Measurements from ENCODE around the gene WIZ.

The WIZ gene

DNA sequence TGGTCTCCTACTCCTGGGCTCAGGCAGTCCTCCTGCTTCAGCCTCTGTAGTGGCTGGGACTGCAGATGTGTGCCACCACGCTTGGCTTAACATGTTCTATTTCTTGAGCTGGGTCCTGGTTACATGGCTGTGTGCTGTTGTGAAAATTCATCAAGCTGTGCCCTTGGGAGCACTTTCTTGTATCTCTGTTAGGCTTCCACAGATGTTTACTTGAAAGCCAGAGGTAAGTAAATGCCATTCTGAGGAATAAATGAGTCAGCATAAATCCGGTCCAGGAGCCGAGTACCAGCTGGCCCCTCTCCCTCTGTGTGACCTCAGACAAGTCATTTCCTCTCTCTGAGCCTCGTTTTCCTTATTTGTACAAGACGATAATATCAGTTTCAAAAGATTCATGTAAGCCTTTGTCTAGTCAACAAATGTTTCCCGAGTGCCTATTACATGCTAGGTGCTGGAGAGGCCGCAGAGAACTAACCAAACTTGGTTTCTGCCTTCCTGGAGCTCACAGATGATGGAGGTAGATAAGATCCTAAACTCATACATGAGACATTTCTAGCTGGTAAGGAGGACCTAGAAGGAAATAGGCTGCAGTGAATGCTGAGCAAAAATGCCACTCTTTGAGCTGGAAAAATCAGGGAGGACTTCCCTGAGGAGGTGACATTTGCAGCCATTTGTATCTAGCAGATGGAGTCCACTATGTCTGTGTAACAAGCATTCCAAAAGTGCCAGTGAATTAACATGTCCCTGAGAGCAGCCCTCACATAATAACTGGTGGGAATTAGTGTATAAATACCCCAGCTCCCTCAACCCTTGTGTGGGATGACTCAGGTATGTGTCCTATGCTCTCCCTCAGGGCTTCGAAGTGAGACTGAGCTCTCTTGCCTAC, 17.3 kb upstream of the WIZ start:
- no peak for DNase-seq

DNA sequence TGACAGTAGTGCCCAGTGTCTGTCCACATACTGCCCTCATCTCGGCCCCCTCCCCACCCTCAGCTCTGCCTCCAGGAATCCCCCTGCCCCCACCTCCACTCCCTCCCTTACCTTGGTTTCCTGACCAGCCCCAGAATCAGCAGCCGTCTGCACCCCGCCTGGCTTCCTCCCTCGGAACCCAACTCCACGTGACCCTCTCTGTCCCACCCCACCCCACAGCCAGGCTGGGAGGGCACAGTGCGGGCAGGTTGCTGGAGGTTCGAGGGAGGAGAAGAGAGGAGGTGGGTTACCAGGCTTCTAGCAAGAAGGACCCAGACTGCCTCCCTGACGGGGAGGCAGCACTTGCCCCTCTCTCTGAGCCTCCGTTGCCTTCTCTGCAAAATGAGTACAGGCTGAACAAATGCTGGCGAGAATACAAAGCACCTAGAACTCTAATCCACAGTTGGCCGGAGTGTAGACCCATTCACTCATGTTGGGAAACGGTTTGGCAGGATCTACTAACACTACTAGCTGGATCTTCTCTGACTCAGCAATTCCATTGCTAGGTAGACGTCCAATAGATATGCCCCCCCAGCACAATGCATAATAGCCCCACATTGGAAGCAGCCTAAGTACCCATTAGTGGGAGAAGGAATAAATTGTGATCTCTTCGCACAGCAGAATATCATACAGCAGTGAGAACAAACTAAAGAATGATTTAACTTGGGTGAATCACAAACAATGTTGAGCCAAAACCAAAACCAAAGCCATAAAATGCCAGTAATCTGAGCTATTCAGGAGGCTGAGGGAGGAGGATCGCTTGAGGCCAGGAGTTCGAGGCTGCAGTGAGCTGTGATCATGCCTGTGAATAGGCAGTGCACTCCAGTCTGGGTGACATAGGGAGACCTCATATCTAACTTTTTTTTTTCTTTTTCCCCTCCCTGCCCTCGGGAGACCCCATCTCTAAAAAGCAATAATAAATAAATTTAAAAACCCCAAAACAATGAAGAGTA, 14.9 kb upstream of the WIZ start, which contains the start of gene RASAL3:
Gene RASAL3 (minus strand): TSS at position 151 of the 992 bp plus-strand sequence. CDS start 186 bp downstream, outside the sequence.
- DNase-seq = no peak

DNA sequence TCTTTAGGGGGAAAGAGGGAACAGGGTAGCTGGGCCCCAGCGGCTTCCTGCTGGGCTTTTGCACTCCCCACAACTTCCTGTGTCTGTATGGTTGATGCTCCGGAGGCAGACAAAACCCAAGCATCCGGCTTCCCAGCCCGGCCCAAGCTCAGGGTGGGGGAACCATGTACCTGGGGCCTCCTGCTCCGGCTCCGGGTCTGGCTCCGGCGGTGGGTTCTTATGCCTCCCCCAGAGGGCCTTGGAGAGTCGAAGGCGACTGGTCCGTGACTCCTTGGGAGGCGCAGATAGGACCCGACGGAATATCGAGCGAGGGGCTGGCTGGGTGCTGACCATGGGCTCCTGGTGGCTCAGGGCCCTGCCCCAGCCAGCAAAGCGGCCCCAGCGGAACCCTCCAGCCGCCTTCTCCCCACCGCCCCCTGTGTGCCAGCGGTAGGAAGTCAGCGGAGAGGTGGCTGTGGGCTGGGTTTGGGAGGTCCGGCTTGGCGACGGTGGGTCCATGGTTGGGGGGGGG, 14.2 kb upstream of the WIZ start:
- no peak for DNase-seq

DNA sequence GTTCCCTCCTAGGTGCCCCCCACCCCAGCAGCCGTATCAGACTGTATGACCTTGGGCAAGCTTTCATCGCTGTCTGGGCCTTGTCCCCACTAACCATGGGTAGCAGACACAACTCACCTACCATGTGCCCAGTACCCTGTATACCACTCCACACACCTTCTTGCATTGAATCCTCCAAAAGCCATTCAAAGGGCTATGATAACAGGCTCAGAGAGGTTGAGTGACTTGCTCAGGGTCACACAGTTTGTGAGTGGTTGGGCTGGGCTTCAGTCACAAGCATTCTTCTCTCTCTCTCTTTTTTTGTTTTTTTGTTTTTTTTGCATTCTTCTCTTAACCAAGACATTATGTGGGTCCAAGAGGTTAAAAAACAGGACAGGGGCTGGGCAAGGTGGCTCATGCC, 11.9 kb upstream of the WIZ start:
- DNase-seq = no peak

DNA sequence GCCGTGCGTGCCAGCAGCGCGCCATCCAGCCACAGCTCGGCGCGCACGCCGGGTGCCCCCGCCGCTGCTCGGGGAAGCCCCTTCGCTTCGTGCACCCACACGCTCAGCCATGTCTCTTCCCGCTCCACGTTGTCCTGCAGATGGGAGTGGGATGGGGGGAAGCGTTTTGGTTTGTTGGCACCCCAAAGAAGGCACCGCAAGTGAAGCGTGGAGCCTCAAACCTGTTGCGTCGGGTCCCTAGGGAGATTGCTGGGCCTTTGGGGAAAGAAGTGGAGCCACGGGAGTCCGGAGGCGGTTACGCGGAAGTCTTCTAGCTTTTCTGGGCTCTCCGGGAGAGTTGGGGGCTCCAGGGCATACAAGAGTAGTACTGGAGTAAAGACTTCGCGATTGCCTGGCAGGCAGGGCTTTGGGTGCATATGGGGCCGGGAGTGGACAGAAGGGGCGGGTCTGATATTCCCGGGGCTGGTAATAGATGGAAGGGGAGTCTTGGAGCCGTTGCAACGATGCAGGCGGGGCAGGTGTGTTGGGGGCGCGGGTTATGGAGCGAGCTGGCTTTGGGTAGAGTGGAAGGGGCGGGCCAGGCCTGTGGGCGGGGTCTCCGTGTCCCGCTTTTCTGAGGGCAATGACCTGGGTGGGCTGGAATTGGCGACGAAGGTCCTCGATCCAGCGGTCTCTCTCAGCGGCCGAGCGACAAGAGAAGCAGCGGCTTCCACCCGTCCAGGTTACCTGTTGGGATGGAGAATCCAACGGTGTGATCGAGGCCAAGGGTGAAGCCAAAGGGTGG, 8.1 kb upstream of the WIZ start:
- no peak for DNase-seq

DNA sequence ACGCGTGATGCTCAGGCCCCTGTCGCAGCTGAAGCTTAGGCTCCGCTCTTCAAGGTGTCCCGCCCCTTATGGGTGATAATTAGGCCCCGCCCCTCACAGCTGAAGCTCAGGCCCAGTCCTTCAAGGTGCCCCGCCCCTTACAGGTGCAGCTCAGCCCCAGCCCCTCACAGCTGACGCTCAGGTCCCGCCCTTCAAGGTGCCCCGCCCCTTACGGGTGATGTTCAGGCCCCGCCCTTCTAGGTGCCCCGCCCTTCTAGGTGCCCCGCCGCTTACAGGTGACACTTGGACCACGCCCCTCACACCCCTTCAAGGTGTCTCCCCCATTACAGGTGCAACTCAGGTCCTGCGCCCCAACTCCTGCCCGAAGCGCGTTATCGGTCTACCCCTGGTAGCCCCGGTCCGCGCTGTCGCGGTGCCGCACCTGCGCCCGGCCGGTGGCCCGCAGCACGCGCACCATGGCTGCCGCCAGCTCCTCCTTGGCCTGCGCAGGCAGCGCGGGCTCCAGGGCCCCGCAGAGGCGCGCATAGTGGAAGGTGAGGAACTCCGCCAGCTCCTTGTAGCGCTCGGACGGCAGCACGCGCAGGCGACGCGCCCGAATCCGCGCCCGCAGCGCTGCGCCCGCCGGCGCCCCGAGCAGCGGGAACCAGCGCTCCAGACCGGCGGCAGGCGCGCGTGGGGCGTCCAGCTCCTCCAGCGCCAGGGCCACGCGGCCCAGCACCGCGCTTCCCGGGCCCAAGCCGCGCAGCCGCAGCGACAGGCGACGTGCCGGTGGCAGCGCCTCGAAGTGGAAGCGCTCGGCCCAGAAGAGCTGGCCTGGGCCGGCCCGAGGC, 7.3 kb upstream of the WIZ start:
- no peak for DNase-seq

DNA sequence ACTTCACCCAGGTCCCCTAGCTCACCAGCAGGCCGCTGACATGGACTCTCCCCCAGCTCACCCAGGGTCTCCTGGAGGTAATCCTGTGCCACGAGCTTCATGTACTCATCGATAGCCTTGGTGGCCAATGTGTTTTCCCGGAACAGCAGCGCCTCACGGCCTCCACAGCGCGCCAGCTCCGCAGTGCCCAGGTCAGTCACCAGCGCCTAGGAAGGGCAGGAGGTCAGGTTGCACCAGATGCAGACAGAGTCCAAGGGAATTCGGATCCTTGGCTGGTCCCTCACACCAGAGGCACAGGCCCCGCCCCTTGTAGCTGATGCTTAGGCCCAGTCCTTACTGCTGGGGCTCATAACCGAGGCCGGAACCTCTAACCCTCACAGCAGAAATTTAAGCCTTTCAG, 6.7 kb upstream of the WIZ start:
- no peak for DNase-seq

DNA sequence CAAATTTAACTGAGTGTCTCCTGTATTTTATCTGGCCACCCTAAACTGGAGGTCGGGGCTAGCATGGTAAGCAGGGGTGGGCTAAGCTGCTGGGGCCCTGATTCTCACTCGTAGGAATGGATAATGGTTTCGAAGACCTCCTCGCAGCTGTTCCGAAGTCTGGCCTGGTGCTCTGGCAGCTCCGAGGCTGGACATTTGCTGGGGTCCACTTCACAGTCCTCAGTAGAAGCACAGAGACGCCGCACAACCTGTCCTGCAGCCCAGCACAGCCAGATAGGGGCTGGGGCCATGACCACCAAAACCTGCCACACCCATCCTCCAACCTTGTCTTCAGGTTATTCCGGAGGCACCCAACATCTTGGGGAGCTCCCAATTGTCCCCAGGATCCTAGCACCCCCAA, 6.2 kb upstream of the WIZ start:
- no peak for DNase-seq

DNA sequence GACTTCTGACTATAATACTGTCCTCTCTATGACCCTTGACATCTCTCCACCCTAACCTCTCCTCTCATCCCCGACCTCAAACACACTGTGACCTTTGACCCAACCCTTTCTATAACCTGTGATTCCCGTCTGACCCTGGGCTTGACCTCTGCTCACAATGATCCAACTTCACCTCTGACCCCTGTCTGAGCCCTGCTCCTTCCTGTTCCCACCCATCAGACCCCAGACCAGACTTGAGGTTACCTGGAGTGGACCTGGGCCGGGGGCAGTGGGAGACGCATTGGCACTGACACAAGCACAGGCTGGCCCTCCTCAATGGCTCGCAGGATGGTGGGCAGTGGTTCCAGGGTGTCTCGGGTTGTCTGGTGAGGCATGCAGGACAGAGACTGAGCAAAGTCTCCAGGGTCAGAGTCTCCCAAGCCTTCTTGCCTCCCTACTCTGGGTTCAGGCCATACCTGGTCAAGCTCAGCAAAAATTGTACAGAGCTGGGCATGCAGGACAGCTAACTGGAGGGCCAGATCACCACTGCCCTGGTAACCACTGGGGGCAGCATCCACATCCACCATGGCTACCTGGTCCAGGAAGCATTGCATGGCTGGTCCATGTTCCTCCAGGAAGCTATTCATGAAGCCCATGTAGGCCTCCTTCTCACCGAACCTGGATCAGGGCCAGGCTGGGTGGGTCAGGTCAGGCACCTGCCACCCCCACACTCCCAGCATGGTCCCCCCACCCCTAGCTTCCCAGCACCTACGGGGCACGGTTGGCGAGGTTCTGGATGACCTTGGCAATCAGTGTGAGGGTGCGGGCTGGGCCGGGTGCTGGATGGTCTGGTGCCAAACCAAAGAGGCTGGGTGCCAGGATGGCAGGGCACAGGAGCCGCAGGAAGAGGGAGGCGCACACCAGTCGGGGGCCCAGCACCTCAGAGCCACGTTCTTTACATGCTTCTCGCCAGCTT, 4.4 kb upstream of the WIZ start:
- DNase-seq = no peak

DNA sequence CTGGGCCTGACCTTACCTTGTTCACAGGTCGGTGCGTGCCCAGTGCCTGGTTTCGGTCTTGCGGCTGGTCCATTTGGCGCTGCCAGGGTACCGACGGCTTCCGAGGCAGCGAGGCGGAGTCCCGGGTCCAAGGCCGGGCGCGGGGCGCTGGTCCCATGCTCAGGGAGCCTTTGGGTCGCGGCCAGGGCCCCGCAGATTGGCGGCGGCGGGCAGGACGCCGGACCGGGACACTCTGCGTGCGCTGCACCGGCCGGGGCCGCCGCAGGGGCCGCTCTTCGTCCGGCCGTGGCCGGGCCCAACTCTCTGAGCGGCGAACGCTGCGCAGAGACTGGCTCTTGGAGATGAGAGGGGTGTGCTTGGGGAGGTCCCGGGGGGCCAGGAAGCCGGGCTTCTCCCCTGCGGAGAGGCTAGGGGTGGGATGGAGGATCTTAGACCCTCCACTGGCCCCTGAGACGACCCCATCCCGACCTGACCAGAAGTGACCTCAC, 3.4 kb upstream of the WIZ start:
- no peak for DNase-seq

DNA sequence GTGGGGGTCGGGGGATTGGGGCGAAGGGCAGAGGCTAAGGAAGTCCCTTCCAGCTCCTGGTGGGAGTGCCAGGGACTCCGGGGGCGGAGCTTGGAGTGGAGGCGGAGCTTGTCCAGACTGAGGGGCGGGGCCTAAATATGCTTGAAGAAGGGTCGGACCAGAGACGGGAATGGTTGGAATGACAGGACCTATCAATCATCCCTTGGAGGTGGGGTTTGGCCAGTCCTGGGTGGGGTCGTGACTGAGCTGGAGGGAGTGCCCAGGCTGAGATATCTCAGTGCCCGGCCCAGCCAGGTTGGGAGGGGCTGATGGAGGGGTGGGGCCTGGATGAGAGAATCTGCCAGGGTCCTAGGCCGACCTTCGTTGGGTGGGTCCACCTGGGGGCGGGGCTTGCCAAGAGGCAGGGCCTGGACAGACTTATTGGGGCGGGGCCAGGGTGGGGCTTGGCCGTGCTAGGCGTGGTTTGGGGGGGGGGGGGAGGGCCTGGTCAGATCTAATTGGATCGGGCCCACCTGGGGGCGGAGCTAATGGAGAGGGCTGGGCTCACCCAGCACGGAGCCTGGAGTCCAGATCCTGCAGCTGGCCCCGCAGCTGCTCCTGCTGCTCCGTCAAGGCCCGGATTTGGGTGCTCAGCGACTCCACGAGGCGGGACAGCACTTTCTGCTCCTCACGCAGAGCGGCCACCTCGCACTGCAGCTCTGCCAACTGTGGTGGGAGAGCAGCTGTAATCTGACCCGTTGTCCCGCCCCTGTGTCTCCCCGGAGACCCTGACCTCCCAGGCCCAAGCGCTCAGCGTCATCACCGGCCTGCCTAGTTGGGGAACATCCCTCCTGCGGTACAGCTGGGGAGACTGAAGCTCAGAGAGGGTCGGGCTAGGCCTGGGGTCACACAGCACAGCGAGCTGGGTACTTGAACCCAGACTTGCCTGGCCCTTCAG, 2.6 kb upstream of the WIZ start:
- DNase-seq = peak; percentile 21

DNA sequence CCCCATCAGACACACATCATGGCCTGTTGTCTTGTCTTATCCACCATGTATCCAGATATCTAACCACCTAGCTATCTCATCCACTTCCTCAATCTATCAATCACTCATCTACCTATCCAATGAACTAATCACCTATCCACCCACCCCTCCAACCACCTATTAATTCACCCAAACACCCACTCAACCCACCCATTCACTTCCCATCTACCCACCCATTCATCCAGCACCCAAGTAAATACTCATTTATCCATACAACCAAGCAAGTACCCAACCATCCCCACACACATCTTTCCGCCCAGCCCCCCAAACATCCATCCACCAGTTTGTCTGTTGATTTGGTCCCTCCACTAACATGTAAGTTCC, 753 bp upstream of the WIZ start:
- DNase-seq = no peak

DNA sequence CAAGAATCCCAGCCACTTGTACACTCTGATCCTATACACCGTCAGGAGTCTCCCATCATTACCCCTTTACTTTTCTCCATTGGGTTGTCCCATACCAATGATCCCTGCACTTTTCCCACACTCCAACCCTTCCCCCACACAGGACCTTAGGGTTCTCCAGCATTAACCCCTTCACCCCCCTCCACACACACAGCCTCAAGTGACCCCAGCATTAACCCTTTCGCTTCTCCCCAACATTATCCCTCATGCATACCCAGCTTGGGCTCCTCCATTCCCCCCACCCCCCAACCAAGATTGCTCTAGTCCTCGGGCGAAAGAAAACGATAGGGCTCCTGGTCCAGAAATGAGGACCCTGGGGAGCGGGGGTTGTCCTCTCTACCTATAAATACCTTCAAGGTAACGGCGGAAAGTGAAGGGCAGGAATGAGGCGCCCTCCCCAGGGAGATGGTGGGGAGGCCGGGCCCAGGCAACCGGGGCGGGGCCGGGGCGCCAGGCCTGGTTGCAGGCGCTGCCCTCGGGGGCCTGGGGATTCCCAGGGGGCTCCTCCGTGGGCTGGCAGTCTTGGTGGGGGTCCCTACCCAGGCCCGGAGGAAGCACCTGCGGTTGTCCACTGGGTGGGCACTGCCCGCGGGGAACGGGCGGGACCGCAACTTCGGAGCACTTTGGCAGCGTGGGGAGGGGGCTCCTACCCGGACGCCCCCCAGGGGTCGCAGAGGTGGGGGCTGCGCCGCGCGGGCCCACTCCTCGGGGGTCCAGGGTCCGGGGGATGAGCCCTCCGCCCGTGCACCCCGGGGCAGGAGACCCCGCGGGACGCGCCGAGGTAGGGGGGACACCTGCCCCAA, 757 bp downstream of the WIZ start:
- DNase-seq = no peak

DNA sequence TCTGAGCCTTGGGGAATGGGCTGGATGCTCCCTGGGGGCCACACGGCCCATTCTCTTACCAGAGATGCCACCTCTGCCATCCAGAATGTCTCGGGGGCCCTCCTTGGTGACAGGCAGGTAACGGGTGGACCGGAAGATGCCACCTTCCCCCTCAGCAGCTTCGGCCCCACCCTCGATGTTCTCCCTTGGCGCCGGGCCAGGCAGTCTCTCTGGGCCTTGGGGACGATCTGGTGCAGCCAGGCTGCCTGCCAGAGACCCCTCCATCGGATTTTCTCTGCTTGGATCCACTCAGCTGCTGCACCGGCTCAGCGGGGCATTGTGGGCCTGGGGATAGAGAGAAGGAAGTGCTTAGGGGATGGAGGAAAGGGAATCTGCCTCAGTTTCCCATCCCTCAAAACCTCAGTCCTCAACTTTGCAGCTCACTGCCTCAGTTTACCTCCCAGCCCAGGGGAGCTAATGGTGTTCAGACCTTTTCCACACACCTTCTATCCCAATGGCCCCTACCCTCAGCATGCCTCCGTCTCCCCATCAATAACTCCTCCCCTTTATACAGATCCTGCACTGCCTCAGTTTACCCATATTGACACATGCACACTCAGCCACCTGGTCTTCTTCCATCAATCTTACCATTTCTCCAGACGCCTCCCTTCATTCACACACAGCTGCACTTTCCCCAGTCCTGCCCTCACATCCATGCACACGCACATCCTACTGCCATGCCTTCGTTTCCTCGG, 1.5 kb downstream of the WIZ start:
- no peak for DNase-seq

DNA sequence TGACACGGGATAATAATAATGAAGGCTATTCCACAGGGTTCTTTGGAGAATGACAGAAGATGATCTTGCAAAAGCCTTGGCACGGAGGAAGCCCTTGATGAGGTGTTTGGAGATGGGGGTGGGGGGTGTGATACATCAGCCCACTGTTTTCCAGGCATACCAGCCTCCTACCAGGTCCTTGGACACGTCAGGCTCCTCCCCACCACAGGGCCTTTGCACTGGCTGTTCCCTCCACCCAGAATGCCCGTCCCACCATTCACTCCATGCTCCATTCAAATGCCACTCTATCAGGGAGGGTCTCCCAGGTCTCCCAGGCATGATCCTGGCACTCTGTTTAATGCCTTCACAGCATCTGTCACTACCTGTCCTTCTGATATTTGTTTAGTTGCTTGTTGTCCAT, 2.7 kb downstream of the WIZ start:
- DNase-seq = no peak

DNA sequence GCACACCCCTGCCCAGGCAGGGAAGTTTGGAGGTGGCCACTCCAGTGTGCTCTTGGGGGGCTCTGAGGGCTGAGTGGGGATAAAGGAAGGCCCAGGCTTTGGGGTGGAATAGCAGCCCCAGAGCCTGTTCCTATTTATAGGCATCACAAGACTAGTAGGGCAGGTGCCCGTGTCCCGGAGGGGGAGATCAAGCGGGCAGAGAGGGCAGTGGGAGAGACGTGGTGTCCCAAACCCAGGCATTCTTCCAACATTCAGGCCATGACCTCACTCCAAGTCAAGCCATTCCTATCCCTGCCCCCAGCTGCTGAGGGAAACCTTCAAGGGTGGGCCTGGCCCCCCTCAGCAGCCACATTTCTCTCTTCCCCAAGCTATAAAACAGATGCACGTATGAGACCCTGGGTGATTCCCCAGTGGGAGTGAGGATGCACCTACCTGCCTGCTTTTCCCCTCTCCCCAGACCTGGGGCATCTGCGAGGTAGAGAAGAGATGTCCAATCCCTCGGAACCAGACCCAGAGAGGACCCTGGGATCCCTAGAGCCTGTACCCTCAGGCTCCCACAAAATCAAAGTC, 3.9 kb downstream of the WIZ start:
- no peak for DNase-seq

DNA sequence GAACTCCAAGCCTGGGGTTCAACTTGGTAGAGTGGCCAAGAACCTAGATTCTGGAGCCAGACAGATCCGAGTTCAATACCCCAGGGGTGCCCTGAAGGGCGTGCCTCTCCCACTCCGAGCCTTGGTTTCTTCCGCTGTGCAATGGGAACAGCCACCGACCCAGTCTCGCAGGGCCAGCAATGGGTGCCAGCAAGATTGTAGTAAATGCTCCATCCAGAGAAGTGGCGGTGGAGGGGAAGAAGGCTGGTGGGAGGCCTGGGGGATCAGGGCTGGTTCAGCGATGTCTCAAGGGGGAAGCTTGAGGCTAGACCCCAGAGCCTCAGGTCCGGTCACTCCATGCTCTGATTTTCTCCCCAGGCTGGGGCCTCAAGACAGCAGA, 4.5 kb downstream of the WIZ start:
- DNase-seq = no peak

Data from GOT3 (cell line).